Parathyroid adenoma (tissue), 2 donors: Measurements from ENCODE around the gene PDCD1LG2.

ENCODE experiments used
- H2AFZ ChIP-seq: fragments of 300-600 bp; sonication (generic); one replicate; pipeline ENCODE4 v1.7.0; 2017; ENCODE audit warnings: antibody characterized with exemption, mild to moderate bottlenecking
- H3K27ac ChIP-seq: fragments of 300-600 bp; sonication (generic); one replicate; pipeline ENCODE4 v1.7.0; 2017
- H3K27me3 ChIP-seq: fragments of 300-600 bp; sonication (generic); one replicate; pipeline ENCODE4 v1.7.0; 2017; ENCODE audit warnings: low read length; ENCODE audit not compliant: control insufficient read depth, insufficient read depth
- H3K36me3 ChIP-seq: fragments of 300-600 bp; sonication (generic); one replicate; pipeline ENCODE4 v1.7.0; 2017; ENCODE audit warnings: low read length; ENCODE audit not compliant: control insufficient read depth, insufficient read depth
- H3K4me1 ChIP-seq: fragments of 300-600 bp; sonication (generic); one replicate; pipeline ENCODE4 v1.7.0; 2017; ENCODE audit warnings: control low read depth
- H3K4me2 ChIP-seq: fragments of 300-600 bp; sonication (generic); one replicate; pipeline ENCODE4 v1.7.0; 2017; ENCODE audit warnings: low read length
- H3K4me3 ChIP-seq: fragments of 300-600 bp; sonication (generic); one replicate; pipeline ENCODE4 v1.7.0; 2017; ENCODE audit warnings: low read depth, low read length
- H3K79me2 ChIP-seq: fragments of 300-600 bp; sonication (generic); one replicate; pipeline ENCODE4 v1.7.0; 2017; ENCODE audit warnings: control low read depth
- H3K9ac ChIP-seq: fragments of 300-600 bp; sonication (generic); one replicate; pipeline ENCODE4 v1.7.0; 2017; ENCODE audit warnings: mild to moderate bottlenecking
- H3K9me3 ChIP-seq: fragments of 300-600 bp; sonication (generic); one replicate; pipeline ENCODE4 v1.7.0; 2017; ENCODE audit warnings: low read length; ENCODE audit not compliant: control insufficient read depth
- TF ChIP-seq, protein P1 (sequence below): fragments of 300-600 bp; sonication (generic); IDR thresholded peaks from one replicate; pipeline ENCODE4 v1.7.0; 2017; ENCODE audit warnings: antibody characterized with exemption, mild to moderate bottlenecking
- donor health status: primary hyperparathyroidism.

The PDCD1LG2 gene

DNA sequence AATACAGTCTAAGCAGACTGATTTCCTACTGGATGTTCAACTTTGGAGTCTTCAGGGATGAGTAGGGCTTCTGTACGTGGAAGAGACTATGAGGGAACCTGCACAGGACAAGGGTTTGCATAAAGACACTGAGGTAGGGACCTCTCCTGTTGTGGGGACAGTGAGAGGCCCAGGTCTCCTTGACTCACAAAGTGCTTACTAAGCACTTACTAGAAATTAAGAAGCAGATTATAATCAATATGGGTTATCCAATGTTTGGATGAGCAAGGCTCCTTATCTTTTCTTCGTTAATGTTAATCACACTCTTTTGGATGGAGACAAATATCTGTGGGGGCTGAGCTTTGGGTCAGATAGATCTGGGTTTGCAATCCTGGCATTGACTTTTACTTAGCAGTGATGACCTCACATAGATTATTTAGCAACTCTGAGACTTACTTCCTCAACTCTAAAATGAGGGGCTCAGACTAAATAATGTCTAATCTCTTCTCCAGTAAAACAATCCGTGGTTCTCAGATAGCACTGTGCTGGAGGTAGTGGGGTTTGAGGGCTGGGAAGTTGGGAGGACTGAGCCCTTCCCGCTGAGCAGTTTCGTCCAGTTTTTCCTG is 45.9 kb downstream of the PDCD1LG2 start:
- Histone ChIP-seq H3K36me3 (no peaks in the 10 kb centered on the region), H3K9me3 (no peaks in the 10 kb centered on the region), H2AFZ (no peak overlapping the region), H3K4me3 (no peak overlapping the region), H3K9ac (no peak overlapping the region), H3K4me1 (peaks cover 12% of the 10 kb centered on the region), H3K4me2 (no peak overlapping the region), H3K27me3 (no peaks in the 10 kb centered on the region), H3K79me2 (no peaks in the 10 kb centered on the region), H3K27ac (no peak overlapping the region)
- TF ChIP-seq, protein P1, sequence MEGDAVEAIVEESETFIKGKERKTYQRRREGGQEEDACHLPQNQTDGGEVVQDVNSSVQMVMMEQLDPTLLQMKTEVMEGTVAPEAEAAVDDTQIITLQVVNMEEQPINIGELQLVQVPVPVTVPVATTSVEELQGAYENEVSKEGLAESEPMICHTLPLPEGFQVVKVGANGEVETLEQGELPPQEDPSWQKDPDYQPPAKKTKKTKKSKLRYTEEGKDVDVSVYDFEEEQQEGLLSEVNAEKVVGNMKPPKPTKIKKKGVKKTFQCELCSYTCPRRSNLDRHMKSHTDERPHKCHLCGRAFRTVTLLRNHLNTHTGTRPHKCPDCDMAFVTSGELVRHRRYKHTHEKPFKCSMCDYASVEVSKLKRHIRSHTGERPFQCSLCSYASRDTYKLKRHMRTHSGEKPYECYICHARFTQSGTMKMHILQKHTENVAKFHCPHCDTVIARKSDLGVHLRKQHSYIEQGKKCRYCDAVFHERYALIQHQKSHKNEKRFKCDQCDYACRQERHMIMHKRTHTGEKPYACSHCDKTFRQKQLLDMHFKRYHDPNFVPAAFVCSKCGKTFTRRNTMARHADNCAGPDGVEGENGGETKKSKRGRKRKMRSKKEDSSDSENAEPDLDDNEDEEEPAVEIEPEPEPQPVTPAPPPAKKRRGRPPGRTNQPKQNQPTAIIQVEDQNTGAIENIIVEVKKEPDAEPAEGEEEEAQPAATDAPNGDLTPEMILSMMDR: no peak

GRCh38 chr9:5557606-5558587 is 47.6 kb downstream of the PDCD1LG2 start:
- Histone ChIP-seq H3K36me3 (no peaks in the 10 kb centered on the region), H3K4me2 (no peak overlapping the region), H3K9me3 (no peaks in the 10 kb centered on the region), H3K79me2 (no peaks in the 10 kb centered on the region), H3K4me1 (peaks cover 3% of the 10 kb centered on the region), H2AFZ (peak overlapping the region; percentile 3), H3K27ac (no peak overlapping the region), H3K4me3 (no peak overlapping the region), H3K9ac (no peak overlapping the region), H3K27me3 (no peaks in the 10 kb centered on the region)
- TF ChIP-seq, protein P1: no peak

DNA sequence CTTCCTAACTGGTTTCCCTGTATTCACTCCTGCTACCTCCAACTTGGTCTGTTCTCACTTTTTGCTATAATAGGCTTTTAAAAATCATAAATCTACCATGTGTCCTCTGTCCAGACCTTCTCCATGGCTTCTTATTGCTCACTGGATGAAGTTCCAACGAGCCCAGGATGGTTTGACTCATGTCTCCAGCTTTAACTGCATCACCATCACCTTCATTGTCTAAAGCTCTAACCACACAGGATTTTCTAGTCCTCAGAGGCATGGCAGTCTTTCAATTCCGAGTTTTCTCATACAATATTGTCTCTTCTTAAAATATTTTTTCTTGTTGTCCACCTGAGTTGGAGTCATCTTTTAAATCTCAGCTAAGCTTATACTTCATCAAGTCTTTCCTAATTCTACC is 49.3 kb downstream of the PDCD1LG2 start:
- Histone ChIP-seq H3K36me3 (no peaks in the 10 kb centered on the region), H2AFZ (no peak overlapping the region), H3K4me3 (no peak overlapping the region), H3K4me1 (peaks cover 3% of the 10 kb centered on the region), H3K9me3 (no peaks in the 10 kb centered on the region), H3K9ac (no peak overlapping the region), H3K27me3 (no peaks in the 10 kb centered on the region), H3K79me2 (no peaks in the 10 kb centered on the region), H3K4me2 (no peak overlapping the region), H3K27ac (no peak overlapping the region)
- TF ChIP-seq, protein P1: no peak

DNA sequence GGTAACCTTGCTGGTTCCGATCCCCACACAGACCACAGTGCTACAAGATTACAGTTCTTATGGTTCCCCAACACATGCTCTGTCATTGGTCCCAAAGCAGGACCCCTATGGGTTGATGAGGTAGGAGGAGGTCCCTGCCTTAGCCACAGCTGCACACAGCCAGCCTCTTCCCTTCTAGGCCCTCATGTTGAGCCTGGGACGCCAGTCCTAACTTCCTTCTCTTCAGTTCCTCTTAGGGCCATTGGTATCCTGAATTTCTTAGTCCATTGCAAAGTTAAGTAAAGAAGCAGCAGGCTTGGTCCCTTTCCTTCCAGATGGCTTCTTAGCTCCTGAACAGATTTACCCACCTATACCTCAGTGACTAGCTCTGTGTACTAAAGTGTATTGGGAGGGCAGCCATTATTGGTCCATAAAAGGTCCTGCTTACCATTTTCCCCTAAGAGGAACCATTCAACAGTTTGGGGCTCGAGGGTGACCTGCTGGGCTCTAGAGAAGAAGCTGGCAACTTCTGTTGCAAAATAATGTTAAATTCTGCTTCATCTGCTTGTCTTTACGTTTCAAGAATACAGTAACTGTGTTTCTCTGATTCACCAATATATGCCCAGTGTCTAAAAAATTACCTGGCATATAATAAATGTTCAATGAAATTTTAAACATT is 50.2 kb downstream of the PDCD1LG2 start:
- no peak overlapping the region for H3K27ac ChIP-seq
- H3K27me3 ChIP-seq: no peaks in the 10 kb centered on the region
- no peak overlapping the region for H3K4me3 ChIP-seq
- no peaks in the 10 kb centered on the region for H3K79me2 ChIP-seq
- no peaks in the 10 kb centered on the region for H3K9me3 ChIP-seq
- H3K4me2 ChIP-seq: no peak overlapping the region
- peaks cover 3% of the 10 kb centered on the region for H3K4me1 ChIP-seq
- H3K36me3 ChIP-seq: no peaks in the 10 kb centered on the region
- H3K9ac ChIP-seq: no peak overlapping the region
- TF ChIP-seq, protein P1: no peak
- H2AFZ ChIP-seq: no peak overlapping the region
